Uterus (tissue), 2 donors: ENCODE measurements around the gene VWC2L.

Source experiments
- POLR2A ChIP-seq, 2 donors: fragments of 450-650 bp; IDR thresholded peaks; one replicate each; pipeline ENCODE4 v1.6.1; 2016; ENCODE audit warnings: antibody characterized with exemption in 2 of 2, mild to moderate bottlenecking in 1 of 2, moderate library complexity in 1 of 2
- TF ChIP-seq, protein P1 (sequence below), 4 experiments: fragments of 200-600 bp in 2 of 4; fragments of 450-650 bp in 2 of 4; sonication (generic) in 2 of 4; IDR thresholded peaks; one replicate each; pipeline ENCODE4 v1.5.1; 2016 to 2019; ENCODE audit warnings: antibody characterized with exemption in 4 of 4, mild to moderate bottlenecking in 2 of 4, moderate library complexity in 1 of 4

DNA sequence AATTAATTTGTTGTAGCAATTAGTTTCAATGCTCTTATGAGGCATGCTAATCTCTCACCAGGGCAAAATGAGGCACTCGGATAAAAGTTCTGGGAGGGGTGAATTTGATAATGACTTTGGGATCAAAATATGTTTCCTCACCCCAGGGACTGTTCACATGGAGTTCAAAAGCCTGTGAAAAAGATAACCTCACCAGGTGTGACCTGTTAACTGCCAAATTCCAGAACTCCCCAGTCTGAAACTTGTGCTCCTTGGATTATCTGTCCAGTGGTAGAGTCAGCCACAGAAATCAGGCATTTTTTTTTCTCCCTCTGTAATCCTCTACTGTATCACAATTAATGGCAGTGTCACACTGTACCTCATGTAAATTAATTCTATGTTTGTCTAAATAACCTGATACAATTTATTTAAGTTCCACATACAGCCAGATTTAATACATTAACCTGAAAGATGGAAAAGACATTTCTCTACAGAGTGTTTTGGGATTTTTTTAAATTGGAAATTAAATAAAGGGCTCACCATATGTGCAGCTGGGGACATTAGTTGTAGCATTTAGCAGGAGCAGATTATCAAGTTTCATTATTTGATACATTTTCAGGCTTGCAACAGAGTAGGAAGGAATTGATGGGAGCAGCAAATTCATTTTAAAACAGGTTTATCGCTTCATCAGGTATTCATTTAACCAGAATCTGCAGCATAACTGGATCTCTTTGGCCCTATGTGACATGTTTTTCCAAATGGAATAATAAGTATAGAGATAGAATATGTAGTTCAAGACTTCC, 191.2 kb downstream of the VWC2L start:
- no peak for TF ChIP-seq POLR2A (IDR thresholded peaks at IDR 0.05)
- TF ChIP-seq, protein P1, sequence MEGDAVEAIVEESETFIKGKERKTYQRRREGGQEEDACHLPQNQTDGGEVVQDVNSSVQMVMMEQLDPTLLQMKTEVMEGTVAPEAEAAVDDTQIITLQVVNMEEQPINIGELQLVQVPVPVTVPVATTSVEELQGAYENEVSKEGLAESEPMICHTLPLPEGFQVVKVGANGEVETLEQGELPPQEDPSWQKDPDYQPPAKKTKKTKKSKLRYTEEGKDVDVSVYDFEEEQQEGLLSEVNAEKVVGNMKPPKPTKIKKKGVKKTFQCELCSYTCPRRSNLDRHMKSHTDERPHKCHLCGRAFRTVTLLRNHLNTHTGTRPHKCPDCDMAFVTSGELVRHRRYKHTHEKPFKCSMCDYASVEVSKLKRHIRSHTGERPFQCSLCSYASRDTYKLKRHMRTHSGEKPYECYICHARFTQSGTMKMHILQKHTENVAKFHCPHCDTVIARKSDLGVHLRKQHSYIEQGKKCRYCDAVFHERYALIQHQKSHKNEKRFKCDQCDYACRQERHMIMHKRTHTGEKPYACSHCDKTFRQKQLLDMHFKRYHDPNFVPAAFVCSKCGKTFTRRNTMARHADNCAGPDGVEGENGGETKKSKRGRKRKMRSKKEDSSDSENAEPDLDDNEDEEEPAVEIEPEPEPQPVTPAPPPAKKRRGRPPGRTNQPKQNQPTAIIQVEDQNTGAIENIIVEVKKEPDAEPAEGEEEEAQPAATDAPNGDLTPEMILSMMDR (IDR thresholded peaks at IDR 0.05), result no peak
